Skeletal muscle cell (primary cell): ENCODE measurements around the gene PNKD.

Source experiments
- DNase-seq: peaks from one replicate; pipeline ENCODE4 v3.0.0-alpha.2; 2010; ENCODE audit warnings: low read depth
- H3K4me3 ChIP-seq: 2 replicates; pipeline ENCODE4 v1.5.1; 2011; ENCODE audit warnings: low read depth, mild to moderate bottlenecking, control low read depth, low read length, moderate library complexity

The PNKD gene

DNA sequence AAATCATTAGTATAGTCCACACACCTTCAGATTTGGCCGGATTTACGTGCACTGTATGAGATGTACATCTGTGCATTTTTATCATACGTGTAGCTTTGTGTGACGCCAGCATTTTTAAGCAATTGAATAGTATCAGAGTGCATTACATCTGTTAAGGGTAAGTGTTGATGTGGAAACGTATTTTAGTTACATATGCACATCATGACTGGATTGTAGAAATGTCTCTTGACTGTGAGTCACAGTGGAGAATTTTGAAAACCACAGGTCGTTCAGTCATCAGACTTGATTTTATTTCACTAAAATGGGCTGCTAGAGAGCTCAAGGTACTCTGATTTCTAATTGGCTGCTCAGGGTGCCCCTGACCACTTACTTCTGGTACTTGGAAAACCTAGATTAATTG, 14.9 kb upstream of the PNKD start:
- H3K4me3 ChIP-seq = no peak overlapping the region
- no peak for DNase-seq

DNA sequence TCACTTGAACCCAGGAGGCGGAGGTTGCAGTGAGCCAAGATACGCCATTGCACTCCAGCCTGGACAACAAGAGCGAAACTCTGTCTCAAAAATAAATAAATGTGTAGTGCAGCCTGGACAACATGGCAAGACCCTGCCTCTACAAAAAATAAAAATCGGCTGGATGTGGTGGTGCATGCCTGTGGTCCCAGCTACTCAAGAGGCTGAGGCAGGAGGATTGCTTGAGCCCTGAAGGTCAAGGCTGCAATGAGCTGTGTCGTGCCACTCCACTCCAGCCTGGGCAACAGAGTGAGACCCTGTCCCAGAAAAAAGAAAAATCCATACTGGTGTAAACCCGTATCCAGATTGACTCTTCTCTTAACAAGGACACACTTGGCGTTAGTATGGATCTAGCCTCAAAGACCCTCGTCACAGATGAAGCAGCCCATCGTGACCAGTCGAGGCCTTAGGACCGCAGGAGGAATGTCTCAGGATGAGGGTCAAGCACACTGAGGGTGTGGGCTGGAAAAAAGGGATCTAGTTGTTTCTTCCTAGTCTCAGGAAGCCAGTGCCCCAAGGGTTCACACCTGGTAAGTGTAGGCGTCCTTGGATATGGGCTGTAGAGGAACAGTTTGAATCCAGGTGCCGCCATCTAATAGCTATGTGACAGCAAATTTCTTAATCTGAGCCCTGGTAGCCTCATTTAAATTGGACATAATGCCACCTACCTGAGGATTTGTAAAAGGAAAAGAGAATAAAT, 13.5 kb upstream of the PNKD start:
- H3K4me3 ChIP-seq = no peak overlapping the region
- no peak for DNase-seq

DNA sequence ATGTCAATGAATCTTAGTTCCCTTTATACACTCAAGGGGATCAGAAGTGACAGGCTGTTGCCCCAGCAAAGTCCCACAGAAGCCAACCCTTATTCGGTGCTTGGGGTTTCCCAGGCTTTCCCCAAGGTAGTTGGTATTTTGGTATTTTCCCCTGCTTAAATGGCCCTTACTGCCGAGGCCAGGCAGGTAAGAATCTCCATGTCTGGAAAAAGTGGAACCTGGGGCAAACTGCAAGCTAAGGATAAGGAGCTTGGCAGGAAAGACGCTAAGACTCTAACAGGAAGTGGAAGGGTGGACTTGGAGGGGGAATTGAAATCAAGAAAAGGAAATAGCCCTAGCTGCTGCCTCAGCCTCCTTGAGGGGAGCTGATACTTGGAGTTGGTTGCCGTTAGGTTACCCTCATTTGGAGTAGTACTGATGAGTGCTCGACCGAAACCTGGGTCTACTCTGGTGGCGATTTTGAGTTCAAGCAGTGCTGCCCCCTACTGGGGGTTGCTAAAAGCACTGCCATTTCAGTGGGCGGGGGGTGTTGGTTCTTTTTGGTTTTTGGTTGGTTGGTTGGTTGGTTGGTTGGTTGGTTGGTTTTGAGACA, 12.8 kb upstream of the PNKD start:
- DNase-seq = no peak
- no peak overlapping the region for H3K4me3 ChIP-seq

DNA sequence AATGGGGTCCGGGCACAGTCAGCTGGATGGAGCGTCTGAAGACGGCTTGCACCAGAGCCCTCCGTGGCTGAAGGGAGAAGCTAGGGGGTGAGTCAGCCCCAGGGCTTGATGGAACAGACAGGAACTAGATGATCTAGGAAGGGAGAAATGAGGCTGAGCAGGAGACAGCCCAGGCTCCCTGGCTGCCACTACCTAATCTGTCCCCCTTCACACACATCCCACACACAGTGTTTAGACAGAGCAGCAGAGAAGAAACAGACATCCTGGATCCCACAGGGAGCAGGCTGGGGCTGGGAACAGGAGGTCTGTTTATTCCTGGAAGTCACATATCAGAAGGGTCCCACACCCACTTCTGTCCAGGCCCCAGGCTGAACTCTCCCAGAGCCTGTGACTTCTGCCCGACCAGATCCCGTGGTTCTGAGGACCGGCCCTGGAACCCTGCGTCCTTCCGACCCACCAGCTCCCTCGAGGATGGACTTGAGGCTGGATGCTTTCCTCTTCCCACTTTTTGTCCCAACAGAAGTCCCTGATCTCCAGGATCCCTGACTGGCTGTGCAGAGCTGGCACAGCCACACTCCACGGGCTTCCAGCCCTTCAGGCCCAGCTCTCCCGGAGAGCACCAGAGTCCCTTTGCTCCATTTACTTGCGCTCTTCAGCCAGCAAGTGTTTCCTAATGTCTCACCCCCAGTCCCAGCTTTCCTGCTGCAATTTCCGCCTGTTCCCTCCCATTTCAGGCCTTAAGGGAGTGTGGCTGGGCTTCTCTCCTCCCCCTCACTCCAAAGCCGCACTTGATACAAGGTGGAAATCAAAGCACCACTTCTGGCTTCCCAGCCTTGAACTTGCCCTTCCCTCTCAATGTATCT, 11.0 kb upstream of the PNKD start:
- H3K4me3 ChIP-seq = no peak overlapping the region
- DNase-seq = peak; percentile 66

DNA sequence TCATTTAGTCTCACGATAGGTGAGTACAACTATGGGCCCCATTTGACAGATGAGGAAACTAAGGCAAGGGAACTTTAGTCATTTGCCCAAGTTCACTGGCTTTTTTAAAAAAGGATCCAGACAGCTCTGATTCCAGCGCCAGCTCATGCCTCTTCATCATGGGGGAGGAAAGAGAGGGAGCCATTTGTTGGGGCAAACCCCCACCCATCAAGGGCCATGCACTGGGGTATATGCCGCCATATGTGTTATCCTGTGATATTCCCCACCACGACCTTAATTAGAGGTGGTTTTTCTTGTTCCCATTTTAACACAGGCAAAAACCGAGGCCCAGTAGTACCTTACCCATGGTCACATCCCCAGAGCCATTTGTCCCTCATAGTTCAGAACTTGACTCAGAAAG, 10.2 kb upstream of the PNKD start:
- H3K4me3 ChIP-seq = no peak overlapping the region

DNA sequence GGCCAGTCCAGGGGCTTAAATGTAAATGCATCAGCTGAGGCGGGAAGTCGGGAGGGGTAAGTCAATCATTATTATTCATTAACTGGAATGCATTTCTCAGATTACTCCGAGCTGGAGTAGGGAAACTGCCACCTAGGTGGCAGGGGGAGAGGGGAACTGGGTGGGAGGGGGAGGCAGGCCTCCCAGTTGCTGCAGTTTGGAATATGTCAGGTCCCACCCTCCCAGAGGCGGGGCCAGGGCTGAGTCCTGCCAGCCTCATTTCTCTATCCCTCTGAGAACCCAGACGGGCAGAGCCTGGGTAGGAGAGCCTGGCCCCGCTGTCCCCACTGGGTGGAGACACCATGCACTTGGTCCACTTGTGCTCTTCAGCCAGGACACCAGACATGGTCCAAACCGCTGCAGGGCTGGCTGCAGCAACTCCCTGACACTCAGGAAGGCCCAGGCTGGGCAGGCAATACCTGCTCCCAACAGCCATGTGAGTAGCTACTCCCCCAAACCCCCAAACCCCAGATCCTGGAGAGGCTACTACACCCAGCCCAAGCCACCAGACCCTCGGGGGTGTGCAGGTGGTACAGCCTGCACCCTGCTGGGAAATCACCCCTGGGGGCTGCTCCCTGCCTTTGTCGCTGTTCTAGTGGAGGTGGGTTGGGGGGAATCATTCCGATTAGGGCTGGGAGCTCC, 9.4 kb upstream of the PNKD start, which contains the start of gene GPBAR1:
GPBAR1 (plus strand) TSS at position 274 of the 681 bp plus-strand sequence. CDS start 1,710 bp downstream, outside the sequence.
- no peak within 1 kb of the TSS for H3K4me3 ChIP-seq
- no peak for DNase-seq

More for the DNA sequence above, 10.2 kb upstream of the PNKD start:
- no peak for DNase-seq

DNA sequence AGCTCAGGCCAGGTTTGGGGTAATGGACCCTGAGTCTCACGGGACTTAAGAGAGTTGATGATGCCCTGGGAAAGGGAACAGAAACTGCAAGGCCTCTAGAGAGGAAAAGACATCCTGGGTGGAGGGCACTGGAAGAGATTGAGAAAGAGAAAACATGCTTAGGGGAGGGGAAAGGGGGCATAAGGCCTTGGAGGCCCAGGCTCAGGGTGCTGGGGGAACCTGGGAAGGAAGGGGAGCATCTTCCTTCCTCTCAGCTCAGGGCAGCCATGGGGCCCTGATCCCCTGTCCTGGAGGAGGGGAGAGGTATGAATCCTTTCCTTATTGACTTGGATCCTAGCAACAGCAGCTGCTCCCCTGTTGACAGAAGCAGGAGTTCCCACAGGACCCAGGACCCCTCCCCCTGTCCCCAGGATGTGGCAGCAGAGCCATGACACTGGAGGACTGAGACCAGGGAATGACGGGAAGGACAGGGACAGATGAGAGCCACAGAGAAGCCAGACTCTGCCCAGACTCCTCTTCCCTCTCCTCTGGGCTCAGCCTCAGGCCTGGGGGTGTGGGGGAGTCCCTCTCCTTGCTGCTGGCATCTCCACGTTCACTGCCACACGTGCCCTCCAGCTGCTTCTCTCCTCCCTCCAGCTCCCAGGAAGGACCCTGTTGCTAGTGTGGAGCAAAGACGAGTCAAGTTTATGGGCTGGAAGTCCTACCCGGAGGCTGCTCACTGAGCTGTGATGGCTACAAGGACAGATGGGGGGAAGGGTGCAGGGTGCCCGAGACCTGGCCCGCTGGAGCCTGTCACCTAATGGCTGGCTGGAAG, 8.7 kb upstream of the PNKD start:
- no peak for DNase-seq
- H3K4me3 ChIP-seq = no peak overlapping the region

DNA sequence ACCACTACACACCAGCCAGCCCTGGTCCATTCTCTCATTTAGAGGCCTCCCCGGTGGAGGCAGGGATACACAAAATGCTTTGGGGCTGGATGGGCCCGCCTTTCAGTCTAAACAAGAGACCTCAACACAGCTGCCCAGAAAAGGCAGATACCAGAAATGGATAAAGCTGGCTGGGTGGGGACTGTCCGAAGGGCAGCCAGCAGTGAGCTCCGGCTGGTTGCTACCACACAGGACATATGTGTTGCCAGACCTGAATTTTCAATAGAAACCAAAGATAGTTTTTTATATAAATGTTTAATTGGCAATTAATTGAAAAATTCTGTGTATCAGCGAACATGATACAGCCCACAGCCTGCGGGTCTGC, 8.1 kb upstream of the PNKD start:
- no peak for DNase-seq
- no peak overlapping the region for H3K4me3 ChIP-seq

DNA sequence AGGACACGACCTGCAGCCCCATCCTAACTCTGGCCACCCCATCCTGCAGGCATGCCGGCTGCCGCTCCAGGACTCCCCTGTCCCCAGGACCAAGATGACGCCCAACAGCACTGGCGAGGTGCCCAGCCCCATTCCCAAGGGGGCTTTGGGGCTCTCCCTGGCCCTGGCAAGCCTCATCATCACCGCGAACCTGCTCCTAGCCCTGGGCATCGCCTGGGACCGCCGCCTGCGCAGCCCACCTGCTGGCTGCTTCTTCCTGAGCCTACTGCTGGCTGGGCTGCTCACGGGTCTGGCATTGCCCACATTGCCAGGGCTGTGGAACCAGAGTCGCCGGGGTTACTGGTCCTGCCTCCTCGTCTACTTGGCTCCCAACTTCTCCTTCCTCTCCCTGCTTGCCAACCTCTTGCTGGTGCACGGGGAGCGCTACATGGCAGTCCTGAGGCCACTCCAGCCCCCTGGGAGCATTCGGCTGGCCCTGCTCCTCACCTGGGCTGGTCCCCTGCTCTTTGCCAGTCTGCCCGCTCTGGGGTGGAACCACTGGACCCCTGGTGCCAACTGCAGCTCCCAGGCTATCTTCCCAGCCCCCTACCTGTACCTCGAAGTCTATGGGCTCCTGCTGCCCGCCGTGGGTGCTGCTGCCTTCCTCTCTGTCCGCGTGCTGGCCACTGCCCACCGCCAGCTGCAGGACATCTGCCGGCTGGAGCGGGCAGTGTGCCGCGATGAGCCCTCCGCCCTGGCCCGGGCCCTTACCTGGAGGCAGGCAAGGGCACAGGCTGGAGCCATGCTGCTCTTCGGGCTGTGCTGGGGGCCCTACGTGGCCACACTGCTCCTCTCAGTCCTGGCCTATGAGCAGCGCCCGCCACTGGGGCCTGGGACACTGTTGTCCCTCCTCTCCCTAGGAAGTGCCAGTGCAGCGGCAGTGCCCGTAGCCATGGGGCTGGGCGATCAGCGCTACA, 7.4 kb upstream of the PNKD start:
- DNase-seq = no peak
- H3K4me3 ChIP-seq = no peak overlapping the region

DNA sequence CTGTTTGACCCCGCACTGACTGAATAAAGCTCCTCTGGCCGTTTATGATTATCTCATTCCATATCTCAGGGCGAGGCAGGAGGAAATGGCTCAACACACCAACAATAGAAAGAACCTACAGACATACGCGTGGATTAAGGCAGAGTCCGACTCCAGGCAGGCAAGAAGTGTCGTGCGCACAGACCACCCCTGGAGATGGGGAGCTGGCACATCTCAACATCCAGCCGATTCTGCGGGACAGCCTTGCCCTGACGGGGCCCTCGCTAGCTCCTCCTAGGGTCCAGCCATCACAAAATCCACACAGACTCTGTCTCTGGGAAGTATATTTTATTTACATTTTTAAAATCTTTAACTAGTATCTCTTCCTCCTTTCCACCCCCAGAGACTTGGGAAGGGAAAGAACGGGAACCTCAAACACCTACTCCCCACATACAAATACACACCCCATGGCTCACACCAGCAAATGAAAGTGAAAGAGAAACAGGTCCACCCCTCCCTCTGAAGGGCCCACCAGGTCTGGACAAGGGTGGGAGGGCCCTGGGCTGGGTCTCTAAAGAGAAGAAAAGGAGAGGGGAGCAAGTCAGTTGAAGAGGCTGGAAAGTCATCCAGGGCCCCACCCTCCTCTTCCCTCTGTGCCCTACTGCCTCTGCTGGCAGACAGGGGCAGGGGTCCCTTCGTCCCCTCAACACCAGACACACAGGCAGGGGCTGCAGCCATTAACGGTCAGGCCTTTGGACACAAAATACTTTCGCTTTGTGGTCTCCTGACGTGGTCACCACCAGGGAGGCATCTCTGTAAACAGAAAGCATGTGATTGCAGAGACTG, 6.3 kb upstream of the PNKD start:
- no peak for DNase-seq
- H3K4me3 ChIP-seq = no peak overlapping the region

DNA sequence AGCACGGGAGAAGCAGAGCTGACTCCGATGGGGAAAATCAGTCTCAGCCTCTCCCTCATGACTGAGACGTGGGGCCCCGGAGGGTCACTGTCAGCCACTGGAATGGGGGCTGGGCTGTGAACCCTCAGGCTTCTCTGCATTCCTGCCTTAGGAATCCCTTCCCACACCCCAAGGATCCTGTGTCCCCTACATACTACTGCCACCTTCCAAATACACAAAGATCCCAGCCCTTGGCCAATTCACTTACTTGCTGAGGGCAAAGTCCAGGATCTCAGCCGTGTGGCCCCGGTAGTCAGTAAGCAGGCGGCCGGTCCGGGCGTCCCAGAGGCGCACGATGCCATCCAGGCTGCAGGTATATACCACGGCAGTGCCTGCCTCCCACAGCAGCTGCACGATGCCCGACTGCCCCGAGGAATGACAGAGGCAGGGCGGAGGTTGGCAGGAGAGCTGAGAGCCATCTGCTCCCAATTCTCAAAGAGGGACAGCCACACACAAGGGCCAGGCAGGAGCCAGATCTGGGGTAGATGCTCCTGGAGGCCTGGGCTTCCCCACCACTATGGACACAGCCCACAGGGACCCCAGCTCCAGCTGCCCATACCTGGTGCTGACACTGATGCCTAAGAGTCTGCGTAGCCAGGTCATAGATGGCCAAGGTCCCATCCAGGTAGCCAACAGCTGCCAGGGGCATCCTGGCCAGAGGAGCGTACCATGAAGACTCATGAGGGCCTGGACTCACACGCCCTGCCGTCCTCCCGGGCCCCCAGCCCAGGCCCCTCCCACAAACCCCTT, 5.4 kb upstream of the PNKD start:
- no peak for DNase-seq
- H3K4me3 ChIP-seq = no peak overlapping the region

DNA sequence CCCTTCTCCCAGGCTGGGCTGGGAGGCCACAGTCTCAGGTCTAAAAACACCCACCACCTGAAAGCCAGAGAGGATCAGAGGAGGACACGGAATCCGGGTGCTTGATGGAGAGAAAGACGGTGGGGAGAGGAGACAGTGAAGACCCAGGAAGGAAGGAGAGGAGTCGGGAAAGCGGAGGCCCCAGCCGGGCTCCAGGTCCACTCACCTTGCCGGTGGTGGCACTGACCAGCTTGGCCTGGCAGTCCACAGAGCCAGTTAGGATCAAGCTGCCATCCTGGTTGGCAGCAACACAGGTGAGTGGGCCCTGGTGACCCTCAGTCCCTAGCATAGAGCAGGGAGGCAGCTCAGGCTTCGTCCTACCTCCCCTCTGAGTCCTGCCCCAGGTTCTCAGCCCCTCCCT, 4.7 kb upstream of the PNKD start:
- no peak for DNase-seq
- no peak overlapping the region for H3K4me3 ChIP-seq

DNA sequence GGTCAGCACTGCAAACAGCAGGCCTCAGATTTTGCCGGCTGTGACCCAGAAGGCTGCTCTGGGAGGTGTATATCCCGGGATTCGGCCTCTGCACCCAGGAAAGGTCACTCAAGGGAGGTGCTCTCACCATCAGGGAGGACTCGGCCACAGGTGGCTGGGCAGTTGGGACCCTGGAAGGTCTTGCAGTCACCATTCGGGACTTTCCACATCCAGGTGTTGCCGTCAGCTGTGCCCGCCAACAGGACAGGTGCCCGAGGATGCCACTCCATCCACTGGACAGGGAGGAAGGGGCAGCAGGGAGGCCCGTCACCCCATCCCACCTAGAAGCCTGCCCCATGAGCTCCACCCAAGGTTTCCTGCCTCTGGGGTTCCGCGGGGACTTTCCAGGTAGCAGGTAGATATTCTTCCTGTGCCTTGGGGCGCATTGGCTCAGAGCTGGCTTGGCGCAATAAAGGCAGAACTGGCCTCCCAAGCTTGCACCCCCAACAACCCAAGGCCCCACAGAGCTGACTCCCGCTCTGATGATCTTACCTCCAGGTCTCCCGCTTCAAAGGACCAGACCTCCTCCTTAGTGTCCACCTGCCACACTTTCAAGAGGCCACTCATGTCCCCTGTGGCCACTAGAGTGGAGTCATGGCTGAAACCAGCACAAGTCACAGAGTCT, 3.9 kb upstream of the PNKD start:
- H3K4me3 ChIP-seq = no peak overlapping the region
- DNase-seq = no peak

DNA sequence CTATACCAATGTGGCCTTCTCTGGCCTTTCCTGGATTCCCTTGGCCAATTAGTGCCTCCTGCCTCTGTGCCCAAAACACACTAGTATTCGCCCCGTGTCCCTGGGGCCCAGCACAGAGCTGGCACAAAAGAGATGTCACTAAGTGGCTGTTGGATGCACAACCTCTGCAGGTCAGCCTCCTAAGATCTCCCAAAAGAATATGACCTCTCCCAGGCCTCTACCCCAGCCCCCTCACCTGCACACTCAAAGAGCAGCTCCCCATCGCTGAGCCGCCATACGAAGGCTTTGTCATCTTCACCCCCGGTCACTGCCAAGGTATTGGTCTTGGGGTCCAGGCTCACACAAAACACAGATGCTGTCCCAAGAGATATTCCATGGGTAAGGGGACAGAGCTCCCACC, 3.1 kb upstream of the PNKD start:
- no peak overlapping the region for H3K4me3 ChIP-seq
- DNase-seq = no peak

DNA sequence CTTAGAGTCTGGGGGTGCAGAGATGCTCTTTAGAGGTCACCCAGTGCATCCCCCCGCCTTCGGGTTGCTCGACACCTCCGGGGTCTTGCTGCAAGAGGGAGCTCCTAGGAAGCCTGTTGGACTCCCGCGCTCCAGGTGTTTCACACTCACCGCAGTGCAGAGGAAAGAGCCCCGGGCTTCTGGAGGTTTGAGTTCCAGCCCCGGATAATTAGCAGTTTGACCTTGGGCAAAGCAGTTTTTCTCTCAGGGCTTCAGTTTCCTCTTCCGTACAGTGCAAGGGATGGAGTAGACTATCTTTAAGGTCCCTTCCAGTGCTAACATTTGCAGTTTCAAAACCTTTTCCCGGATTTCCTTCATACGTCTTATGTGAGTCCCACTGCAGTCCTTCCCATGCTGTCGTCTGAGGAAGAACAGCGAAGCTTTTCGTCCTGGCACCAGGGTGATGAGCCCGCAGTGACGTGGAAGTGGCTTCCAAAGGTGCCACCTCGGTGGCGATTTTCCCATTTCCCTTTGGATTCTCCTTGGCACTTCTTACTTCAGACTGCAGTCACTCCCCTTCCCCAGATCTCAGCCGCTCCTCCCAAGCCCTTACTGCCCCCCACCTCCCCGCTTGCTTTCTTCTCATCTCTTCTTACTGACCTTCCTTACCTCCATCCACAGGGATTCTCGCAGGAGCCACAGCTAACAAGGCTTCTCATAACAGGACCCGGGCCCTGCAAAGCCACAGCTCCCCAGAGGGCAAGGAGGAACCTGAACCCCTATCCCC, 585 bp downstream of the PNKD start:
- no peak for DNase-seq
- H3K4me3 ChIP-seq = peak overlapping the region; percentile 71

DNA sequence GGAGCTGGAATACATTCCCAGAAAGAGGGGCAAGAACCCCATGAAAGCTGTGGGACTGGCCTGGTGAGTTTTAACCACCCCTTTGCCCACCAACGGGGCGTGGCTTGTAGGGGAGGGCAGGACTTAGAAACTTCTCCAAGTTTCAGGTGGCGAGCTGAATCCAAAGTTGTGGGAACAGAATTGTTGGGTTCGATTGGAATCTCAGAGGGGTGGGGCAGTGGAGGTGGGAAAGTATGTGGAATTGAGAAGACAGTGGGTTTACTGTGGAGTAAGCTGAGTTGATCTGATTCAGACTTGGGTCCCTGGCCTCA, 1.1 kb downstream of the PNKD start:
- H3K4me3 ChIP-seq = peak overlapping the region; percentile 71
- DNase-seq = no peak
